OCI-LY3 (cell line): ENCODE data around the gene LARGE1.

Source experiments
- CTCF ChIP-seq: fragments of 200-600, 300-600 bp; sonication (generic); IDR thresholded peaks from 2 replicates; pipeline ENCODE4 v1.5.1; 2014; ENCODE audit warnings: antibody characterized with exemption, low read length, low read depth
- EZH2phosphoT487 ChIP-seq: fragments of 200-600 bp; shearing (Covaris generic); IDR thresholded peaks from 2 replicates; pipeline ENCODE4 v1.6.1; 2018; ENCODE audit warnings: antibody characterized with exemption, mixed run types, low read depth

GRCh38 chr22:33526434-33527107 is 393.7 kb downstream of the LARGE1 start:
- no peak for TF ChIP-seq CTCF
- TF ChIP-seq EZH2phosphoT487: no peak
